Measurements from ENCODE around the gene HES3.

The HES3 gene

DNA sequence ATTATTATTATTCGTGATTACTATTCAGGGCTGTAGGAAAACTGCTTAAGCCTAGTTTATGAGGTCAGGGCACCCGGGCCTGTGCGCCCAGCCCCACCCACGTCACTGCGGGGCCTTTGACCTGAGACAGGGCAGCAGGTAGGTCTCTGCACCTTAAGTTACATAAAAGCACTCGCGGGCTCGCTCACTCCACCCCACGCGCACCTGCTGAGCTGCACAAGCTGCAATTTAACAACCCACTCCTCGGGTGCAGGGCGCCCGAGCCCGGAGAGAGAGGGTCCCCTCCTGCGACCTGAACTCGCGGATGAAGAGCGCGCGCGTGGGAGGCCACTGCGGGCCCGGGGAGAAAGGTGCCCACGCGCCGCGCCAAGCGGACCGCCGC, 8.7 kb upstream of the HES3 start:
- peaks cover 17 to 22% of the 10 kb centered on the region in 2 donors for H3K4me1 ChIP-seq (ENCODE audit: control insufficient read depth in 2 of 2, insufficient read depth in 1 of 2, low read depth in 1 of 2, low read length in 2 of 2)
- no peak for DNase-seq (ENCODE audit: low spot score)
- no CpG with 5 or more reads among the region's 30 CpGs for WGBS, 2 donors (ENCODE audit: extremely low coverage in 2 of 2, insufficient read length in 2 of 2, insufficient replicate concordance in 1 of 2)

DNA sequence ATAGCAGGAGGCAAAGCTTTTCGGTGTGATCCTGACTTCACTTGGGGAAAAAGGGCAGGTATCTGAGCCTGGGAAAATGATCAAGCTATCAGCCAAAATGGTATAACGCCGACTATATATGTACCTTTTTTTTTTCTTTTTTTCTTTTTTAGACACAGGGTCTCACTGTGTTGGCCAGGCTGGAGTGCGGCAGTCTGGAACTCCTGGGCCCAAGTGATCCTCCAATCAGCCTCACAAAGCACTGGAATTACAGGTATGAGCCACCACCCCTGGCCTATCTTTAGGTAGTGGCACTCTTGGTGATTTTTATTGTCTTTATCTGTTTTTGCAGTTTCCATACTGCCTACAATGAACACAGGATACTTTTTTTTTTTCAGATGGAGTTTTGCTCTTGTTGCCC, 6.9 kb upstream of the HES3 start:
- peaks cover 26 to 37% of the 10 kb centered on the region in 2 donors for H3K4me1 ChIP-seq (ENCODE audit: control insufficient read depth in 2 of 2, insufficient read depth in 1 of 2, low read depth in 1 of 2, low read length in 2 of 2)
- H2BK120ac ChIP-seq (ENCODE audit: low read depth, low read length): no peak overlapping the region
- H2BK5ac ChIP-seq (ENCODE audit: low read length): no peak overlapping the region
- no peak overlapping the region for H4K91ac ChIP-seq (ENCODE audit: low read depth, low read length, poor library complexity)
- H3K79me1 ChIP-seq (ENCODE audit: low read depth, low read length): peaks cover 2% of the 10 kb centered on the region
- H2AFZ ChIP-seq (ENCODE audit: low read length): no peak overlapping the region
- H3K9ac ChIP-seq (ENCODE audit: low read depth, low read length, poor library complexity): no peak overlapping the region
- no peak overlapping the region for H3K4ac ChIP-seq (ENCODE audit: low read length)
- H3K9me3 ChIP-seq (replicated peaks in 1 of 2; ENCODE audit: control insufficient read depth in 2 of 2, insufficient read depth in 1 of 2, low read depth in 1 of 2, low read length in 2 of 2): peaks cover 0 to 3% of the 10 kb centered on the region in 2 donors
- no peak overlapping the region for H3K14ac ChIP-seq (ENCODE audit: low read length)
- H3K18ac ChIP-seq (ENCODE audit: low read length): no peak overlapping the region
- no peak for DNase-seq (ENCODE audit: low spot score)
- no peak overlapping the region for H3K4me2 ChIP-seq (ENCODE audit: insufficient read depth, low read length, poor library complexity, severe bottlenecking)
- no peak overlapping the region for H2BK15ac ChIP-seq (ENCODE audit: low read length)
- H3K23ac ChIP-seq (ENCODE audit: low read depth, low read length, poor library complexity): no peak overlapping the region
- no CpG with 5 or more reads among the region's 4 CpGs for WGBS, 2 donors (ENCODE audit: extremely low coverage in 2 of 2, insufficient read length in 2 of 2, insufficient replicate concordance in 1 of 2)
- H2AK5ac ChIP-seq (ENCODE audit: low read depth, low read length): no peak overlapping the region
- H4K8ac ChIP-seq (ENCODE audit: low read depth, low read length): no peak overlapping the region
- no peak overlapping the region for H2BK12ac ChIP-seq (ENCODE audit: low read length)
- peaks cover 0 to 8% (median 0%) of the 10 kb centered on the region in 3 experiments for H3K27me3 ChIP-seq (ENCODE audit: control insufficient read depth in 3 of 3, insufficient read depth in 3 of 3, low read depth in 1 of 3, low read length in 3 of 3)
- no peak overlapping the region for H3K4me3 ChIP-seq (ENCODE audit: low read length in 2 of 2)
- peaks cover 6 to 23% of the 10 kb centered on the region in 2 donors for H3K36me3 ChIP-seq (replicated peaks in 1 of 2; ENCODE audit: control insufficient read depth in 2 of 2, insufficient read depth in 2 of 2, low read length in 2 of 2)
- H3K27ac ChIP-seq (replicated peaks; ENCODE audit: low read length): no peak overlapping the region

More for the DNA sequence above, 8.7 kb upstream of the HES3 start:
- H2BK12ac ChIP-seq (ENCODE audit: low read length): no peak overlapping the region
- H2AK5ac ChIP-seq (ENCODE audit: low read depth, low read length): peak overlapping the region; percentile 60
- H3K14ac ChIP-seq (ENCODE audit: low read length): peak overlapping the region; percentile 92
- H3K79me1 ChIP-seq (ENCODE audit: low read depth, low read length): peaks cover 2% of the 10 kb centered on the region
- H3K9ac ChIP-seq (ENCODE audit: low read depth, low read length, poor library complexity): peak overlapping the region; percentile 100
- H4K8ac ChIP-seq (ENCODE audit: low read depth, low read length): no peak overlapping the region
- peak overlapping the region; percentile 74 for H3K18ac ChIP-seq (ENCODE audit: low read length)
- H3K23ac ChIP-seq (ENCODE audit: low read depth, low read length, poor library complexity): no peak overlapping the region
- no peak overlapping the region for H2BK15ac ChIP-seq (ENCODE audit: low read length)
- peak overlapping the region; percentile 79 for H3K4me2 ChIP-seq (ENCODE audit: insufficient read depth, low read length, poor library complexity, severe bottlenecking)
- no peak overlapping the region for H3K27ac ChIP-seq (replicated peaks; ENCODE audit: low read length)
- H2BK5ac ChIP-seq (ENCODE audit: low read length): no peak overlapping the region
- H3K9me3 ChIP-seq (replicated peaks in 1 of 2; ENCODE audit: control insufficient read depth in 2 of 2, insufficient read depth in 1 of 2, low read depth in 1 of 2, low read length in 2 of 2): peaks cover 0 to 3% of the 10 kb centered on the region in 2 donors
- H2BK120ac ChIP-seq (ENCODE audit: low read depth, low read length): no peak overlapping the region
- H3K36me3 ChIP-seq (replicated peaks in 1 of 2; ENCODE audit: control insufficient read depth in 2 of 2, insufficient read depth in 2 of 2, low read length in 2 of 2): peaks cover 14 to 39% of the 10 kb centered on the region in 2 donors
- peak overlapping the region; percentile 66 to 94 for H3K4me3 ChIP-seq (ENCODE audit: low read length in 2 of 2)
- no peak overlapping the region for H3K4ac ChIP-seq (ENCODE audit: low read length)
- H3K27me3 ChIP-seq (ENCODE audit: control insufficient read depth in 3 of 3, insufficient read depth in 3 of 3, low read depth in 1 of 3, low read length in 3 of 3): no peaks in the 10 kb centered on the region
- H4K91ac ChIP-seq (ENCODE audit: low read depth, low read length, poor library complexity): no peak overlapping the region
- H2AFZ ChIP-seq (ENCODE audit: low read length): peak overlapping the region; percentile 79

DNA sequence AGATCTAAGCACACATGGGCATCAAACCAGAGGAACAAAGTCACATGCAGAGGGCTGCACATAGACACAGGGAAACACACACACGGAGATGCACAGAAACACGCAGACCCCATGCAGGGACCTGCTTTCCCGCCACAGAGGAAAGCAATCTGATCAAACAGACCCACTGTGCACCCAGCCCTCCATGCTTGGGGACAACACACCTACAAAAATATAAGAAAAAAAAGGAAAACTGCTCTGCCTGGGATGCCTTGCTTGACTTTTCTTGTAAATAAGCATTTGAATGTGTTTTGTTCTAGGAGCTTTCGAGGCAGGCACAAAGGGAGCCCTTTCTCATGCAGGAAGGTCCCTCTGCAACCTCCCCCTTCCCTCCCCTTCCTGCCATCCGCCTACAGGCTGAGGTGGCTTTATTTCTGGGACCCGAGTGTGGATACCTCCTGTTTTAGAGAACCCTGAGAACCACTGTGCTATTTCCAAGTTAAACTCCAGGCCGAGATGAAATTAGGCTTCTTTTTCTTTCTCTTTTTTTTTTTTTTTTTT, 4.7 kb upstream of the HES3 start:
- H3K27me3 ChIP-seq (ENCODE audit: control insufficient read depth in 3 of 3, insufficient read depth in 3 of 3, low read depth in 1 of 3, low read length in 3 of 3): peaks cover 10 to 27% (median 15%) of the 10 kb centered on the region in 3 experiments
- peak overlapping the region in 1 of 2 donors; percentile 18 for H3K4me3 ChIP-seq (ENCODE audit: low read length in 2 of 2)
- no peak overlapping the region for H4K91ac ChIP-seq (ENCODE audit: low read depth, low read length, poor library complexity)
- H3K14ac ChIP-seq (ENCODE audit: low read length): no peak overlapping the region
- H2AFZ ChIP-seq (ENCODE audit: low read length): peak overlapping the region; percentile 50
- no peak overlapping the region for H4K8ac ChIP-seq (ENCODE audit: low read depth, low read length)
- H3K27ac ChIP-seq (replicated peaks; ENCODE audit: low read length): peak overlapping the region; percentile 17
- H2AK5ac ChIP-seq (ENCODE audit: low read depth, low read length): no peak overlapping the region
- peaks cover 0 to 3% of the 10 kb centered on the region in 2 donors for H3K9me3 ChIP-seq (replicated peaks in 1 of 2; ENCODE audit: control insufficient read depth in 2 of 2, insufficient read depth in 1 of 2, low read depth in 1 of 2, low read length in 2 of 2)
- H3K4ac ChIP-seq (ENCODE audit: low read length): no peak overlapping the region
- no peak overlapping the region for H2BK15ac ChIP-seq (ENCODE audit: low read length)
- no peak overlapping the region for H3K23ac ChIP-seq (ENCODE audit: low read depth, low read length, poor library complexity)
- peaks cover 33 to 52% of the 10 kb centered on the region in 2 donors for H3K4me1 ChIP-seq (ENCODE audit: control insufficient read depth in 2 of 2, insufficient read depth in 1 of 2, low read depth in 1 of 2, low read length in 2 of 2)
- H2BK12ac ChIP-seq (ENCODE audit: low read length): no peak overlapping the region
- peak overlapping the region; percentile 45 for H3K18ac ChIP-seq (ENCODE audit: low read length)
- DNase-seq (ENCODE audit: low spot score): no peak
- H3K9ac ChIP-seq (ENCODE audit: low read depth, low read length, poor library complexity): no peak overlapping the region
- peaks cover 0 to 4% of the 10 kb centered on the region in 2 donors for H3K36me3 ChIP-seq (replicated peaks in 1 of 2; ENCODE audit: control insufficient read depth in 2 of 2, insufficient read depth in 2 of 2, low read length in 2 of 2)
- H2BK120ac ChIP-seq (ENCODE audit: low read depth, low read length): no peak overlapping the region
- no peak overlapping the region for H2BK5ac ChIP-seq (ENCODE audit: low read length)
- H3K4me2 ChIP-seq (ENCODE audit: insufficient read depth, low read length, poor library complexity, severe bottlenecking): no peak overlapping the region
- no CpG with 5 or more reads among the region's 7 CpGs for WGBS, 2 donors (ENCODE audit: extremely low coverage in 2 of 2, insufficient read length in 2 of 2, insufficient replicate concordance in 1 of 2)
- H3K79me1 ChIP-seq (ENCODE audit: low read depth, low read length): peaks cover 2% of the 10 kb centered on the region

DNA sequence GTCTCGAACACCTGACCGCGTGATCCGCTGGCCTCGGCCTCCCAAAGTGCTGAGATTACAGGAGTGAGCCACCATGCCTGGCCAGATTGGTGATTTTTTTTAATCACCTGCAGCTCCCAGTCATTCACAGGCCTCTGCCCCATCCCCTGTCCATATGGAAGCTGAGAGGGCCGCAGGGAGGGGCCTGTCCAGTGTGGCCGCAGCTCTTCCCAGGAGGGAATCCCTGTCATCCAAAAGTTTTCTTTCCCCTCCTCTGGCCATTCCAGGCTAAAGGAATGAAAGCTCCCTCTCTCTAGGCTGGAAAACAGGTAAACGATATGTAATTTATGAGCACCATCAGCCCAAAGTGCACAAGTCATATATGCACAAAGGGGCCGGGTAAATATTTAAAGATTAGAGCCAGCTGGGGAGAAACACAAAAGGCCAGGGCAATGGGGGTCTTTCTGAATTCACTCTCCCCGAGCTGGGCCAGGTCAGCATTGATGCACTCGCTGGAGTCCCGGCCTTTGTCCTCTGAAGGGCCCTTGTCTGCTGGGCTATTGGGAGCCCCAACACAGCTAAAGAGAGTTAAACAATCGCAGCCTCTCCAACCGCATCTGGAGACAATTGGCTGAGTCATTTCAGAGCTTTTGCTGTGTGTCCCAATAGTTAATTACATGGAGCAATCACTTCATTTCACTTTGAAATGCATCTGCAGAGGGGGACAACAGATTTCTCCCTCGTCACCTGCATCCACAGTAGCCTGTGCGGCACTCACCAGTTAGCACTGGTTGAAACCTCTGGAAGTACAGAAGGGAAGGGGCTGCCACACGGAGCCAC, 3.8 kb upstream of the HES3 start:
- Histone ChIP-seq H2BK5ac (ENCODE audit: low read length) (no peak overlapping the region), H3K4me1 (ENCODE audit: control insufficient read depth in 2 of 2, insufficient read depth in 1 of 2, low read depth in 1 of 2, low read length in 2 of 2) (peaks cover 30 to 51% of the 10 kb centered on the region in 2 donors), H3K9me3 (replicated peaks in 1 of 2; ENCODE audit: control insufficient read depth in 2 of 2, insufficient read depth in 1 of 2, low read depth in 1 of 2, low read length in 2 of 2) (peaks cover 0 to 3% of the 10 kb centered on the region in 2 donors), H3K27me3 (ENCODE audit: control insufficient read depth in 3 of 3, insufficient read depth in 3 of 3, low read depth in 1 of 3, low read length in 3 of 3) (peaks cover 15 to 32% (median 20%) of the 10 kb centered on the region in 3 experiments), H3K23ac (ENCODE audit: low read depth, low read length, poor library complexity) (no peak overlapping the region), H3K4me3 (ENCODE audit: low read length in 2 of 2) (no peak overlapping the region), H3K18ac (ENCODE audit: low read length) (no peak overlapping the region), H2AK5ac (ENCODE audit: low read depth, low read length) (no peak overlapping the region), H2AFZ (ENCODE audit: low read length) (no peak overlapping the region), H3K79me1 (ENCODE audit: low read depth, low read length) (no peaks in the 10 kb centered on the region), H4K91ac (ENCODE audit: low read depth, low read length, poor library complexity) (no peak overlapping the region), H3K4me2 (ENCODE audit: insufficient read depth, low read length, poor library complexity, severe bottlenecking) (no peak overlapping the region), H3K27ac (replicated peaks; ENCODE audit: low read length) (peak overlapping the region; percentile 78), H3K9ac (ENCODE audit: low read depth, low read length, poor library complexity) (no peak overlapping the region), H3K36me3 (replicated peaks in 1 of 2; ENCODE audit: control insufficient read depth in 2 of 2, insufficient read depth in 2 of 2, low read length in 2 of 2) (no peaks in the 10 kb centered on the region), H2BK120ac (ENCODE audit: low read depth, low read length) (no peak overlapping the region), H2BK15ac (ENCODE audit: low read length) (no peak overlapping the region), H3K4ac (ENCODE audit: low read length) (no peak overlapping the region), H4K8ac (ENCODE audit: low read depth, low read length) (no peak overlapping the region), H2BK12ac (ENCODE audit: low read length) (no peak overlapping the region), H3K14ac (ENCODE audit: low read length) (no peak overlapping the region)
- WGBS, 2 donors (ENCODE audit: extremely low coverage in 2 of 2, insufficient read length in 2 of 2, insufficient replicate concordance in 1 of 2): no CpG with 5 or more reads among the region's 17 CpGs
- DNase-seq (ENCODE audit: low spot score): no peak
